Esophagus muscularis mucosa (tissue), 4 donors: Measurements from ENCODE around the gene BRD7. TPM values are rescaled to one million over a fixed set of nuclear protein-coding genes. Genes with fewer than 3 reads are reported as not detected.

Source experiments
- DNase-seq: peaks from one replicate; pipeline ENCODE4 v3.0.0-alpha.2; 2017; ENCODE audit errors: extremely low spot score
- H3K27ac ChIP-seq, 4 donors: fragments of 200-600 bp; sonication (generic); replicated peaks in 1 of 4; 1 replicate in 3 of 4; 2 replicates in 1 of 4; pipeline ENCODE4 v1.5.1; 2016 to 2019; ENCODE audit warnings: mild to moderate bottlenecking in 1 of 4
- H3K27me3 ChIP-seq, 4 donors: fragments of 200-600 bp; sonication (generic); one replicate each; pipeline versions ENCODE4 v1.5.1 to v1.6.0; 2016 to 2019
- H3K36me3 ChIP-seq, 4 donors: fragments of 200-600 bp; sonication (generic); one replicate each; pipeline ENCODE4 v1.5.1; 2016 to 2019
- H3K4me1 ChIP-seq, 4 donors: fragments of 200-600 bp; sonication (generic); one replicate each; pipeline ENCODE4 v1.5.1; 2016 to 2019
- H3K4me3 ChIP-seq, 4 donors: fragments of 200-600 bp; sonication (generic); 1 replicate in 2 of 4; 2 replicates in 2 of 4; pipeline ENCODE4 v1.5.1; 2016 to 2019; ENCODE audit warnings: mild to moderate bottlenecking in 4 of 4, moderate library complexity in 1 of 4
- H3K9me3 ChIP-seq, 4 donors: fragments of 200-600 bp; sonication (generic); 1 replicate in 3 of 4; 2 replicates in 1 of 4; pipeline ENCODE4 v1.5.1; 2016 to 2019
- CTCF ChIP-seq, 3 experiments: fragments of 200-600 bp in 2 of 3; fragments of 450-650 bp in 1 of 3; sonication (generic) in 2 of 3; IDR thresholded peaks; one replicate each; pipeline ENCODE4 v1.5.1; 2017 to 2019; ENCODE audit warnings: antibody characterized with exemption in 3 of 3, mild to moderate bottlenecking in 2 of 3, moderate library complexity in 1 of 3
- EP300 ChIP-seq: sonication (generic); formaldehyde crosslinking; IDR thresholded peaks from one replicate; pipeline ENCODE4 v1.6.1; 2017; ENCODE audit warnings: antibody characterized with exemption
- POLR2A ChIP-seq: fragments of 450-650 bp; IDR thresholded peaks from one replicate; pipeline ENCODE4 v1.6.1; 2017; ENCODE audit warnings: antibody characterized with exemption, moderate library complexity, mild to moderate bottlenecking, low read depth
- POLR2AphosphoS5 ChIP-seq, 2 donors: sonication (generic); formaldehyde crosslinking; IDR thresholded peaks; one replicate each; pipeline ENCODE4 v1.6.1; 2017; ENCODE audit warnings: antibody characterized with exemption in 2 of 2
- WGBS: methylation state at CpG from one replicate; pipeline ENCODE4 v1.1.5; 2018; 5-methylcytosine and 5-hydroxymethylcytosine counted together
- intact Hi-C: fragments of 100-400 bp; cut with DNase I; formaldehyde crosslinking; loops from one replicate; pipeline ENCODE4 v1.15.1; 2023
- total RNA-seq, 4 donors: library from RNA; depleted of rRNA; stranded (reverse); fragments of >200 nt; gene quantifications; one replicate each; pipeline versions ENCODE4 v1.1.0 to v1.2.1, GENCODE V29; 2016

Gene BRD7
- total RNA-seq, 4 donors from 2014 or later: 49.5 to 68.1 (median 56.5) TPM

GRCh38 chr16:50318796-50319578 lies 49.8 kb downstream of the BRD7 start:
- peaks cover 48 to 98% (median 83%) of the 10 kb centered on the region in 4 donors for H3K36me3 ChIP-seq
- no peak overlapping the region for H3K4me3 ChIP-seq
- peaks cover 0 to 11% (median 9%) of the 10 kb centered on the region in 4 donors for H3K4me1 ChIP-seq
- H3K27ac ChIP-seq: no peak overlapping the region
- no peaks in the 10 kb centered on the region for H3K27me3 ChIP-seq
- TF ChIP-seq CTCF (IDR thresholded peaks at IDR 0.05) (no peak), EP300 (no peak), POLR2AphosphoS5 (IDR thresholded peaks at IDR 0.05) (no peak), POLR2A (no peak)
- DNase-seq: no peak
- H3K9me3 ChIP-seq: no peaks in the 10 kb centered on the region
- intact Hi-C loops: no loop called here
- WGBS: 91% methylated on average over 9 of the region's 9 CpGs

GRCh38 chr16:50316848-50317630 lies 51.7 kb downstream of the BRD7 start:
- peaks cover 48 to 100% (median 89%) of the 10 kb centered on the region in 4 donors for H3K36me3 ChIP-seq
- no peak overlapping the region for H3K27ac ChIP-seq
- no peaks in the 10 kb centered on the region for H3K9me3 ChIP-seq
- intact Hi-C loops: no loop called here
- TF ChIP-seq POLR2A (no peak), CTCF (IDR thresholded peaks at IDR 0.05) (no peak), EP300 (no peak), POLR2AphosphoS5 (IDR thresholded peaks at IDR 0.05) (no peak)
- DNase-seq: no peak
- WGBS: 89% methylated on average over 10 of the region's 10 CpGs
- H3K4me3 ChIP-seq: no peak overlapping the region
- H3K4me1 ChIP-seq: no peaks in the 10 kb centered on the region
- no peaks in the 10 kb centered on the region for H3K27me3 ChIP-seq

GRCh38 chr16:50316102-50316847 lies 52.5 kb downstream of the BRD7 start:
- WGBS: 88% methylated on average over 12 of the region's 12 CpGs

More at GRCh38 chr16:50316102-50316847, 52.5 kb downstream of the BRD7 start:
- no peaks in the 10 kb centered on the region for H3K27me3 ChIP-seq
- no peaks in the 10 kb centered on the region for H3K4me1 ChIP-seq
- no peak for DNase-seq
- H3K4me3 ChIP-seq: no peak overlapping the region
- H3K27ac ChIP-seq: no peak overlapping the region
- H3K9me3 ChIP-seq: no peaks in the 10 kb centered on the region
- TF ChIP-seq POLR2AphosphoS5 (IDR thresholded peaks at IDR 0.05): no peak
- no peak for TF ChIP-seq POLR2A
- no peak for TF ChIP-seq CTCF (IDR thresholded peaks at IDR 0.05)
- no peak for TF ChIP-seq EP300
- intact Hi-C loops: no loop called here
- peaks cover 48 to 94% (median 86%) of the 10 kb centered on the region in 4 donors for H3K36me3 ChIP-seq
